C4-2B (cell line): ENCODE results near the gene FFAR2.

Experiments
- CTCF ChIP-seq: fragments of 450-650 bp; conservative IDR thresholded peaks from 2 replicates; pipeline ENCODE4 v1.5.1; 2017; ENCODE audit warnings: mild to moderate bottlenecking
- ZFX ChIP-seq: fragments of 450-650 bp; IDR thresholded peaks from 2 replicates; pipeline ENCODE4 v1.6.1; 2017

GRCh38 chr19:35500611-35501010, 52.6 kb downstream of the FFAR2 start:
- TF ChIP-seq CTCF (no peak), ZFX (no peak)
